ENCODE measurements around the gene PRSS22.

The PRSS22 gene

GRCh38 chr16:2879854-2880508 lies 22.0 kb upstream of the PRSS22 start:
- DNase-seq: no peak

- peak; percentile 81 for DNase-seq
Measured at GRCh38 chr16:2874912-2875362, 17.0 kb upstream of the PRSS22 start.

GRCh38 chr16:2874032-2874911 lies 16.3 kb upstream of the PRSS22 start:
- DNase-seq: no peak

DNA sequence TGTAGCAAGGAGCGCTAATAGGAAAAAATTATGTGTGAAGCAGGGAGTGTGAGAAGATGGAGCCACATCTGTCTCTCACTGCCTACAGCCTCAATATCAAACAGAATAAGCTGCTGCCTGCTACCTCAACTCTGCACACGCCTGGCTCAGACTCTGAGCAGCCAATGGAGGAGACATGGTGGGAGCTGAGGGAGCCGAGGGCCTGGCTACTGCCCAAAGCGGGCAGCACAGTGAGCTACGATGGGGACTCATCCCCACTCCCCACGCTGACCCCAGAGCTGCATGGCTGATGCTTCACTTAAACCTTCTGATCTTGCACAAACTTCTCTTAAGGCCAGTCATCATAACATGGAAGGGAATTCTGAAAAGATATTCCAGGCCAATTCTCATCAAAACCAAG lies 14.0 kb upstream of the PRSS22 start:
- no peak for DNase-seq

DNA sequence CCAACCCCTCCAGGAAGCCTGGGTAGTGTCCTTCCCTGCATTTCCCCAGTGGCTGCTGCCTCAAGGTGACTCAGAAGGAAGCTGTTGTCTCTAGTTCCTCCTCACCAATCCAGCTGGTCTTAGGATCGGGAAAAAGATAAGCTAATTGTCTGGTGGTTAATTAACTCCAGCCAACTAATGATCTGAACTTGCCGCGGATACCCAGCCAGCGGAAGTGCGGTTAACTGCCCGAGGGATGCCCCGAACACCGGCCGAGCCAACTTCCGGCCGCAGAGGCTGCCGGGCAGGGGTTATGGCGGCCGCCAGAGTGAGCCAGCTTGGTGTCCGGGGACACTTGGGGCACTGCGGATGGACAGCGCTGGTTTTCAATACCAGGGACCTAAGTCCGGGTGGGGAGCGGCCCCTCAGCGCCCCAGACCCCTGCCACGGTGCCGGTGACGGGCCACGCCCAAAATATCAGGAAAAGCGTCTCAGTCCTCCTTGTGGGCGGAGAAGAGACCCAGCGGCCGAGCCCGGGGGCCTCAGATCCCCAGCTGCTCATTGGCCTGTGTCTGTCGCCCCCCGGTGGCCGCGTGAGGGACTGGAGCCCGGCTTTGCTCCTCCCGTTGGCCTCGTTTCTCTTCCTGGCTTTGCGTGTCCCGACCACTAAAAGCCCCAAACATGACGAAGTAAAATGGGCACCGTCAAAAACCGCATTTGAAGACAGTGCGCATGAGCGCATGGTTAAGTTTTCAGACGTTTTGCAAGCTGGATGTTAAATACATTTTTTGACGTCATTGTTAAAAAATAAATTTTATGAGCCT lies 10.2 kb upstream of the PRSS22 start:
- DNase-seq: peak; percentile 97

DNA sequence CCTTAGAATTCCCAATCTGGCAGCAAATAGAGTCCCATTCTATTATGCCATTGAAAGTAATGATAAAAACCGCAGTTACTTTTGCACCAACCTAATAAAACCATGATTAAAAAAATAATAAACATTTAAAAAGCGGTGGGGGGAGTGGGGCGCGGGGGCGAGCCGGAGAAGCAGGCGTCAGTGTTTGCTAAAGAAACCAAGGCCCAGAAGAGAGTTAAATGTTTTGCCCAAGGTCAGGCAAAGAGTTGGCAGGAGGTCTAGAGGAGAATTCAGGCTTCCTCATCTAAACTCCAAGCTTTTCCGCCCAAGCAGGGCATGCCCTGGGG lies 9.7 kb upstream of the PRSS22 start:
- no peak for DNase-seq

DNA sequence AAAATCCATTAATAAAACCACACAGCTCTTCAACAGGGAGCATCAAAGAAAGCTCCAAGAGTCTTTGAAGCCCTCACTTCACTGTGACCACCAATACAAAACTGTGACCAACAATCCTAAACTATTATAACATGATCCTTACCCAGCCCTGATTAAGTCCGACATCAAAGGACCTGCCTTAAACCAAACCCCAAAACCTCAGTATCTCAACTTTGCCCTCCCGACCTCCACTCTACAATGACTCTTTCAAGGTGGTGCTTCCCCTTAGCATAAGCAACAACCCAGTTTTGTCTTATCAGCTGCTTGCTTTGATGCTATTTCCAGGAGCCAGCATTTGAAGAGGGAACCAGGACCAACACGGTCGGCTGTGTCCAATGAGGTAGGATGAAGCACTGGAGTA lies 8.5 kb upstream of the PRSS22 start:
- DNase-seq: no peak

GRCh38 chr16:2865651-2866050 lies 7.7 kb upstream of the PRSS22 start:
- DNase-seq: no peak

DNA sequence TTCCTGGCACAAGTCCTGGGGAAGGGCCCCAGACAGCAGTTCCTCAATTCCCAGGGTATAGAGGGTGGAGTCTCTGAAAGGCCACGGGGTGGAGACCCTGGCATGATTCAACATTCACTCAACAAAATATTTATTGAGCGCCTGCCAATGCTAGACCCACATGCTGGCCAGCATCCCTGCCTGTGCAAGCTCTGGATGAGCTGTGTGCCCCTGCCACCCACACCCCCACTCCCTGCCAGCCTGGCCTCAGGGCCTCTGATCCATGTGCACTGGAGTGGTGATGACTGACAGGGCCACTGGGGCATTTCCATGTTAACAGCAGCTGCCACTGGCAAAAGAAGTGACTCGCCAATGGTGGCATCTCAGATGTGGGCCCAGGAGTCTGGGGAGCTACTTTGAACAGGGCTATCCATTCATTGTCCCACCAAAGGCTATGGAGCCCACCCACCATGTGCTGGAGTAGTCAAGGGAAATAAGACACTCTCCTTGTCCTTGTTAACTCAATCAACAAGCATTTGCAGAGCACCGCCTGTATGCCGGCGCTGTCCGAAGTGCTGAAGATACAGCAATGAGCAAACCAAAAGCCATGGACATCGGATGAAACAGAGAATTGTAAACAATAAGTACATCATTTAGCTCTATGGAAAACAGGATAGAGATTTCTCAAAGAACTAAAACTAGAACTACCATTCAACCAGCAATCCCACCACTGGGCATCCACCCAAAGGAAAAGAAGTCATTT lies 3.0 kb upstream of the PRSS22 start:
- no peak for DNase-seq

DNA sequence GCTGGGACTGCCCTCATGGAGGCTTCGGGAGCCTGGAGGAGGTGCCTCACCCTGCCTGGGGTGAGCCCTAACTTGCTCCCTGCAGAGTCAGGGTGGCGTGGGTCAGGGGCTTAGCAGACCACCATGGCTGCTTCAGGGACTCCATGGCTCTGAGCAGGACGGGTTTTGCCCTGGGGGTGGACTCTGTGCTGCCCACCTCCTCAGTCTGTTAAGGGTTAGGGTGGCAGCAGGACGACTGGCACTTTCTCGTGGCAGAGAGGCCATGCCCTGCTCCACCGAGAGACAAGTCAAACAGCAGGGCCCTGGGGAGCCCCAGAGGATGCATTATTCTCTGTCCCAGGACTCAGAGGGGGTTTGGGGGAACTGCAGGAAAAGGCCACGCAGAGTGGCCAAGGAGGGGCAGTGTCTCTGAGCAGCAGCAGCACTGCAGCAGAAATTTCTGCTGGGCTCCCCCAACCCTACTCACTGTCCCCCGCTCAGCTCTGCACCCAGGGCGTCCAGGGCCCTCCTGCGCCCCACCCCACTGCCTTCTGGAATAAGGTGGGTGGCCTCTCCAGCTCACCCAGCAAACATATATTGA lies 1.8 kb upstream of the PRSS22 start:
- DNase-seq: no peak

- DNase-seq: no peak
Measured at GRCh38 chr16:2858245-2859025, 465 bp upstream of the PRSS22 start.

DNA sequence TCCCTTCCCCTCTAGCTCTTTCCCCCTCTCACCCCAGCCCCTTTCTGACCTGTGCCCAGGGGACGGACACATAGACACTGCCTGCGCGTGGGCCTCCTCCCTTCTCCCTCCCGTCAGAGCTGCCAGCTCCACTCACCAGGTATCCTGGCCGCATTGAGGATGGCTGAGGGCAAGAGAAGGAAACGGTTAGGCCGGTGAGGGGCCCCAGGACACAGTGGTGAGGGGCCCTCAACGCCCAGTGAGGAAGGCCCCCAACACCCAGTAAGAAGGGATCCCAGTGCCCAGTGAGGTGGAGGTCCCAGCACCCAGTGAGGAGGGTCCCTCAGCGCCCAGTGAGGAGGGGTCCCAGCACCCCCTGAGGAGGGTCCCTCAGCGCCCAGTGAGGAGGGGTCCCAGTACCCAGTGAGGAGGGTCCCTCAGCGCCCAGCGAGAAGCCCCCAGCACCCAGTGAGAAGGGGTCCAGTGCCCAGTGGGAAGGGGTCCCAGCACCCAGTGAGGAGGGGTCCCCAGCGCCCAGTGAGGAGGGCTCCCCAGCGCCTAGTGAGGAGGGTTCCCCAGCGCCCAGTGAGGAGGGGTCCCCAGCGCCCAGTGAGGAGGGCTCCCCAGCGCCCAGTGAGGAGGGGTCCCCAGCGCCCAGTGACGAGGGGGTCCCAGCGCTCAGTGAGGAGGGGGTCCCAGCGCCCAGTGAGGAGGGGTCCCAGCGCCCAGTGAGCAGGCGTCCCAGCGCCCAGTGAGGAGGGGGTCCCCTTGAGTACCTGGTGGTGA lies 1.1 kb downstream of the PRSS22 start:
- no peak for DNase-seq

- peak; percentile 32 for DNase-seq
Measured at GRCh38 chr16:2856061-2856670, 1.8 kb downstream of the PRSS22 start.

- DNase-seq: no peak
Measured at GRCh38 chr16:2855536-2855935, 2.4 kb downstream of the PRSS22 start.

DNA sequence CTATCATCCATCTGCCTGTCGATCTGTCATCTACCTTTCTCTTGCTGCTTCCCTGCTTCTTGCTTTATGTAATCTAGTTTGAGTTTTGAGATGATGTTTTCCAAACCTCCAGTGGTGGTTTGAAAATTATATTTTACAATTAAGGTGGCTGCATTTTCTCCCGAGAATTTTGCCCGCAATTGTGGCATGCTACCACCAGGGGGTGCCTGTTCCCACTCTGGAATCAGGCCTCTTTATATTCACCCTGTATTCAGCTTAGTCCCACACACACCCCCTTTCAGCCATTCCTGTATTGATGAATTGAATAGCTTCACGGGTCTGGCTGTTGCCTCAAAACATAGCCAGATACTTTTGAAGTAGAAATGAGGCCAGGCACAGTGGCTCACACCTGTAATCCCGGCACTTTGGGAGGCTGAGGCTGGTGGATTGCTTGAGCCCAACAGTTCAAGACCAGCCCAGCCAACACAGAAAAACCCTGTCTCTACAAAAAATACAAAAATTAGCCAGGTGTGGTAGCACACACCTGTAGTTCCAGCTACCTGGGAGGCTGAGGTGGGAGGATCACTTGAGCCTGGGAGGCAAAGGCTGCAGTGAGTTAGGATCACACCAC lies 3.2 kb downstream of the PRSS22 start:
- DNase-seq: peak; percentile 49

- DNase-seq: no peak
Measured at GRCh38 chr16:2853531-2854073, 4.4 kb downstream of the PRSS22 start.

GRCh38 chr16:2852731-2853507 lies 5.1 kb downstream of the PRSS22 start:
- DNase-seq: no peak

- no peak for DNase-seq
Measured at GRCh38 chr16:2852003-2852730, 5.8 kb downstream of the PRSS22 start.
